Measurements from ENCODE around the gene NEU1.

- TF ChIP-seq, protein P1, sequence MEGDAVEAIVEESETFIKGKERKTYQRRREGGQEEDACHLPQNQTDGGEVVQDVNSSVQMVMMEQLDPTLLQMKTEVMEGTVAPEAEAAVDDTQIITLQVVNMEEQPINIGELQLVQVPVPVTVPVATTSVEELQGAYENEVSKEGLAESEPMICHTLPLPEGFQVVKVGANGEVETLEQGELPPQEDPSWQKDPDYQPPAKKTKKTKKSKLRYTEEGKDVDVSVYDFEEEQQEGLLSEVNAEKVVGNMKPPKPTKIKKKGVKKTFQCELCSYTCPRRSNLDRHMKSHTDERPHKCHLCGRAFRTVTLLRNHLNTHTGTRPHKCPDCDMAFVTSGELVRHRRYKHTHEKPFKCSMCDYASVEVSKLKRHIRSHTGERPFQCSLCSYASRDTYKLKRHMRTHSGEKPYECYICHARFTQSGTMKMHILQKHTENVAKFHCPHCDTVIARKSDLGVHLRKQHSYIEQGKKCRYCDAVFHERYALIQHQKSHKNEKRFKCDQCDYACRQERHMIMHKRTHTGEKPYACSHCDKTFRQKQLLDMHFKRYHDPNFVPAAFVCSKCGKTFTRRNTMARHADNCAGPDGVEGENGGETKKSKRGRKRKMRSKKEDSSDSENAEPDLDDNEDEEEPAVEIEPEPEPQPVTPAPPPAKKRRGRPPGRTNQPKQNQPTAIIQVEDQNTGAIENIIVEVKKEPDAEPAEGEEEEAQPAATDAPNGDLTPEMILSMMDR (IDR thresholded peaks at IDR 0.05): no peak
- no peak for TF ChIP-seq POLR2AphosphoS5 (IDR thresholded peaks at IDR 0.05)
Observed at GRCh38 chr6:31851485-31851832, 11.2 kb downstream of the NEU1 start.
